Measurements from ENCODE around the gene KLF9.

The KLF9 gene

DNA sequence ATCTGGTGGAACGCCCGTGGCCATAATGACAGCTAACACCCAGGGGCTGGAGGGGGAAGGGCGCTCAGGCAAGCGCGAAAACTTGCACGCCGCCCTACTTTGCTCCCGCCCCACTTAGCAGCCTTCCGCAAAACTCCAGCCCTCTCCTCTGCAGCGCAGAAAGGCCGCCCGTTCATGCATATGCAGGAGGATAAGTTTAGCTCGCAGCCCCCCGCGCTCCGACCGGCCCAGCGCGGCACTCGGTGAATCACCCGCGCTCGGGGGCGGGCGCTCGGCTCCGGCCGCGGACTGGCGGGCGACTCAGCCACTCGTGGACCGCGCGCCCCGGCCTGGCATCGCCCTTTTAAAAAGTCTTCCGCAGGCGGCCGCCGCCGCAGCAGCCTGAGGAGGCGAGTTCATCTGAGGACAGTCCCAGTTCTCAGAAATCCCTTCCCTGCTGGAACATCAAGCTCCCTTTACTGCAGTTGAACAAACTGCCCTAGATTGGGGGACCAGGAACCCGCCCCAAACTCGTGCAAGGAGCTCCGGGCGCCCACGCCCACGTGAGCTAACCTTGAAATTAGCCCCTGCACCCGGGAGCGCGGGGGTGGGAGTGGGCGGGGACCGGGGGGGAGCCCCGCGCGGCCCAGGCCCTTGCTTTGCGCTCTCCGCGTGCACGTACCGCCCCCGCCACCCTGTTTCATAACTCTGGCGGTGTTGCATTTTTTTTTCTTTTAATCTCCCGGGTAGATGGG lies 4.5 kb upstream of the KLF9 start (continued):
- TF ChIP-seq, protein P1, sequence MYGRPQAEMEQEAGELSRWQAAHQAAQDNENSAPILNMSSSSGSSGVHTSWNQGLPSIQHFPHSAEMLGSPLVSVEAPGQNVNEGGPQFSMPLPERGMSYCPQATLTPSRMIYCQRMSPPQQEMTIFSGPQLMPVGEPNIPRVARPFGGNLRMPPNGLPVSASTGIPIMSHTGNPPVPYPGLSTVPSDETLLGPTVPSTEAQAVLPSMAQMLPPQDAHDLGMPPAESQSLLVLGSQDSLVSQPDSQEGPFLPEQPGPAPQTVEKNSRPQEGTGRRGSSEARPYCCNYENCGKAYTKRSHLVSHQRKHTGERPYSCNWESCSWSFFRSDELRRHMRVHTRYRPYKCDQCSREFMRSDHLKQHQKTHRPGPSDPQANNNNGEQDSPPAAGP (tag by site-specific recombination; IDR thresholded peaks at IDR 0.05) = no peak
- TF ChIP-seq ZNF707 (tag by site-specific recombination; IDR thresholded peaks at IDR 0.05) = no peak
- no peak for TF ChIP-seq MEIS1 (CRISPR knock-in tag; IDR thresholded peaks at IDR 0.05; ENCODE audit: borderline replicate concordance)
- peak; percentile 63; the same call in 1 of the 2 replicates for TF ChIP-seq PBX3 (CRISPR knock-in tag; IDR thresholded peaks at IDR 0.05)
- TF ChIP-seq, protein P2, sequence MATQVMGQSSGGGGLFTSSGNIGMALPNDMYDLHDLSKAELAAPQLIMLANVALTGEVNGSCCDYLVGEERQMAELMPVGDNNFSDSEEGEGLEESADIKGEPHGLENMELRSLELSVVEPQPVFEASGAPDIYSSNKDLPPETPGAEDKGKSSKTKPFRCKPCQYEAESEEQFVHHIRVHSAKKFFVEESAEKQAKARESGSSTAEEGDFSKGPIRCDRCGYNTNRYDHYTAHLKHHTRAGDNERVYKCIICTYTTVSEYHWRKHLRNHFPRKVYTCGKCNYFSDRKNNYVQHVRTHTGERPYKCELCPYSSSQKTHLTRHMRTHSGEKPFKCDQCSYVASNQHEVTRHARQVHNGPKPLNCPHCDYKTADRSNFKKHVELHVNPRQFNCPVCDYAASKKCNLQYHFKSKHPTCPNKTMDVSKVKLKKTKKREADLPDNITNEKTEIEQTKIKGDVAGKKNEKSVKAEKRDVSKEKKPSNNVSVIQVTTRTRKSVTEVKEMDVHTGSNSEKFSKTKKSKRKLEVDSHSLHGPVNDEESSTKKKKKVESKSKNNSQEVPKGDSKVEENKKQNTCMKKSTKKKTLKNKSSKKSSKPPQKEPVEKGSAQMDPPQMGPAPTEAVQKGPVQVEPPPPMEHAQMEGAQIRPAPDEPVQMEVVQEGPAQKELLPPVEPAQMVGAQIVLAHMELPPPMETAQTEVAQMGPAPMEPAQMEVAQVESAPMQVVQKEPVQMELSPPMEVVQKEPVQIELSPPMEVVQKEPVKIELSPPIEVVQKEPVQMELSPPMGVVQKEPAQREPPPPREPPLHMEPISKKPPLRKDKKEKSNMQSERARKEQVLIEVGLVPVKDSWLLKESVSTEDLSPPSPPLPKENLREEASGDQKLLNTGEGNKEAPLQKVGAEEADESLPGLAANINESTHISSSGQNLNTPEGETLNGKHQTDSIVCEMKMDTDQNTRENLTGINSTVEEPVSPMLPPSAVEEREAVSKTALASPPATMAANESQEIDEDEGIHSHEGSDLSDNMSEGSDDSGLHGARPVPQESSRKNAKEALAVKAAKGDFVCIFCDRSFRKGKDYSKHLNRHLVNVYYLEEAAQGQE (tag by site-specific recombination; IDR thresholded peaks at IDR 0.05) = no peak
- no peak for TF ChIP-seq ZBTB21 (tag by site-specific recombination; IDR thresholded peaks at IDR 0.05)
- no peak for TF ChIP-seq ZFP3 (tag by site-specific recombination; IDR thresholded peaks at IDR 0.05; ENCODE audit: low read depth)
- no peak for TF ChIP-seq ZFP41 (tag by site-specific recombination; IDR thresholded peaks at IDR 0.05; ENCODE audit: borderline replicate concordance)
- TF ChIP-seq ZBTB48 (tag by site-specific recombination; IDR thresholded peaks at IDR 0.05) = peak; percentile 20; the same call in 1 of the 2 replicates
- TF ChIP-seq ZNF112 (tag by site-specific recombination; IDR thresholded peaks at IDR 0.05) = no peak
- TF ChIP-seq, protein P3, sequence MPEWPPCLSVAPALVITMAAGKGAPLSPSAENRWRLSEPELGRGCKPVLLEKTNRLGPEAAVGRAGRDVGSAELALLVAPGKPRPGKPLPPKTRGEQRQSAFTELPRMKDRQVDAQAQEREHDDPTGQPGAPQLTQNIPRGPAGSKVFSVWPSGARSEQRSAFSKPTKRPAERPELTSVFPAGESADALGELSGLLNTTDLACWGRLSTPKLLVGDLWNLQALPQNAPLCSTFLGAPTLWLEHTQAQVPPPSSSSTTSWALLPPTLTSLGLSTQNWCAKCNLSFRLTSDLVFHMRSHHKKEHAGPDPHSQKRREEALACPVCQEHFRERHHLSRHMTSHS (tag by site-specific recombination; IDR thresholded peaks at IDR 0.05) = no peak
- no peak for TF ChIP-seq ZNF248 (tag by site-specific recombination; IDR thresholded peaks at IDR 0.05)
- TF ChIP-seq ZNF513 (tag by site-specific recombination; IDR thresholded peaks at IDR 0.05) = no peak
- no peak for TF ChIP-seq ZNF639 (tag by site-specific recombination; IDR thresholded peaks at IDR 0.05)
- no peak for TF ChIP-seq ZNF335 (tag by site-specific recombination; conservative IDR thresholded peaks at IDR 0.05)
- TF ChIP-seq ZNF302 (tag by site-specific recombination; IDR thresholded peaks at IDR 0.05; ENCODE audit: low read depth) = no peak
- TF ChIP-seq ZNF555 (tag by site-specific recombination; conservative IDR thresholded peaks at IDR 0.05) = no peak
- TF ChIP-seq ZNF19 (tag by site-specific recombination; IDR thresholded peaks at IDR 0.05; ENCODE audit: low read depth) = no peak
- TF ChIP-seq ZNF654 (tag by site-specific recombination; IDR thresholded peaks at IDR 0.05; ENCODE audit: low read depth) = no peak
- TF ChIP-seq ZNF16 (tag by site-specific recombination; IDR thresholded peaks at IDR 0.05; ENCODE audit: low read depth) = no peak
- TF ChIP-seq ZNF140 (tag by site-specific recombination; IDR thresholded peaks at IDR 0.05) = no peak
- no peak for TF ChIP-seq SCRT2 (tag by site-specific recombination; IDR thresholded peaks at IDR 0.05)
- no peak for TF ChIP-seq ZNF560 (tag by site-specific recombination; IDR thresholded peaks at IDR 0.05; ENCODE audit: borderline replicate concordance)
- no peak for TF ChIP-seq SCRT1 (tag by site-specific recombination; IDR thresholded peaks at IDR 0.05; ENCODE audit: borderline replicate concordance)
- no peak for TF ChIP-seq ZNF26 (tag by site-specific recombination; IDR thresholded peaks at IDR 0.05)
- no peak for TF ChIP-seq ZNF18 (tag by site-specific recombination; IDR thresholded peaks at IDR 0.05)
- no peak for TF ChIP-seq ZNF571 (tag by site-specific recombination; IDR thresholded peaks at IDR 0.05)

All from HEK293 (cell line).